H9 (cell line): Measurements from ENCODE around the gene PSTPIP1. TPM values are rescaled to one million over a fixed set of nuclear protein-coding genes. Genes with fewer than 3 reads are reported as not detected.

Experiments used
- DNase-seq: peaks from one replicate; pipeline ENCODE4 v3.0.0-alpha.2; 2017
- H2AFZ ChIP-seq: one replicate; pipeline ENCODE4 v1.6.1; 2013; ENCODE audit warnings: mild to moderate bottlenecking, low read length, control low read depth, moderate library complexity
- H2AK5ac ChIP-seq: 2 replicates; pipeline ENCODE4 v1.6.1; 2013; ENCODE audit warnings: low read length, control low read depth, mixed read lengths; ENCODE audit not compliant: insufficient read length
- H2BK120ac ChIP-seq: one replicate; pipeline ENCODE4 v1.6.1; 2013; ENCODE audit warnings: low read depth, mild to moderate bottlenecking, low read length, control low read depth, inconsistent platforms; ENCODE audit not compliant: poor library complexity, severe bottlenecking
- H2BK12ac ChIP-seq: 2 replicates; pipeline ENCODE4 v1.6.1; 2013; ENCODE audit warnings: low read length, control low read depth, mixed read lengths, low read depth; ENCODE audit not compliant: insufficient read length
- H2BK15ac ChIP-seq: 2 replicates; pipeline ENCODE4 v1.6.1; 2013; ENCODE audit warnings: low read depth, low read length, control low read depth
- H2BK20ac ChIP-seq: one replicate; pipeline ENCODE4 v1.6.1; 2013; ENCODE audit warnings: low read depth, mild to moderate bottlenecking, low read length, control low read depth, inconsistent platforms; ENCODE audit not compliant: poor library complexity, severe bottlenecking
- H2BK5ac ChIP-seq: 2 replicates; pipeline ENCODE4 v1.6.1; 2013; ENCODE audit warnings: low read length, control low read depth, mixed read lengths; ENCODE audit not compliant: insufficient read length
- H3K14ac ChIP-seq: 2 replicates; pipeline ENCODE4 v1.6.1; 2013; ENCODE audit warnings: low read length, control low read depth; ENCODE audit not compliant: insufficient read depth
- H3K18ac ChIP-seq: 2 replicates; pipeline ENCODE4 v1.6.1; 2013; ENCODE audit warnings: low read depth, mild to moderate bottlenecking, mixed read lengths, low read length, control low read depth; ENCODE audit not compliant: insufficient read length
- H3K23ac ChIP-seq: 2 replicates; pipeline ENCODE4 v1.6.1; 2013; ENCODE audit warnings: low read length, control low read depth, mixed read lengths, low read depth; ENCODE audit not compliant: insufficient read length
- H3K23me2 ChIP-seq: 2 replicates; pipeline ENCODE4 v1.6.1; 2013; ENCODE audit warnings: low read depth, mild to moderate bottlenecking, mixed read lengths, low read length, control low read depth; ENCODE audit not compliant: insufficient read length, poor library complexity, severe bottlenecking
- H3K27ac ChIP-seq: 2 replicates; pipeline ENCODE4 v1.5.1; 2013; ENCODE audit warnings: low read length, control low read depth, mixed read lengths, low read depth; ENCODE audit not compliant: insufficient read length
- H3K27me3 ChIP-seq: 2 replicates; pipeline ENCODE4 v1.6.1; 2013; ENCODE audit warnings: low read length, control low read depth, inconsistent platforms; ENCODE audit not compliant: insufficient read depth
- H3K4ac ChIP-seq: 2 replicates; pipeline ENCODE4 v1.6.1; 2013; ENCODE audit warnings: low read depth, mild to moderate bottlenecking, control low read depth, inconsistent platforms, low read length, moderate library complexity
- H3K4me1 ChIP-seq: 2 replicates; pipeline ENCODE4 v1.6.1; 2013; ENCODE audit warnings: low read length, control low read depth, inconsistent platforms; ENCODE audit not compliant: insufficient read depth
- H3K4me2 ChIP-seq: 2 replicates; pipeline ENCODE4 v1.6.1; 2013; ENCODE audit warnings: low read length, control low read depth, mixed read lengths; ENCODE audit not compliant: insufficient read length, insufficient read depth
- H3K56ac ChIP-seq: 2 replicates; pipeline ENCODE4 v1.6.1; 2013; ENCODE audit warnings: low read depth, mild to moderate bottlenecking, mixed read lengths, low read length, control low read depth; ENCODE audit not compliant: insufficient read length
- H3K79me1 ChIP-seq: 2 replicates; pipeline ENCODE4 v1.6.1; 2013; ENCODE audit warnings: low read depth, mild to moderate bottlenecking, moderate library complexity, low read length, control low read depth, inconsistent platforms; ENCODE audit not compliant: insufficient read depth, poor library complexity, severe bottlenecking
- H3K79me2 ChIP-seq: 2 replicates; pipeline ENCODE4 v1.6.1; 2013; ENCODE audit warnings: low read length, control low read depth, inconsistent platforms; ENCODE audit not compliant: insufficient read depth
- H3K9ac ChIP-seq: 2 replicates; pipeline ENCODE4 v1.6.1; 2013; ENCODE audit warnings: low read length, control low read depth, mixed read lengths; ENCODE audit not compliant: insufficient read length; ENCODE audit errors: extremely low read depth
- H3K9me3 ChIP-seq: one replicate; pipeline ENCODE4 v1.6.1; 2013; ENCODE audit warnings: low read depth, low read length, inconsistent platforms; ENCODE audit not compliant: control insufficient read depth
- H3T11ph ChIP-seq: one replicate; pipeline ENCODE4 v1.6.1; 2013; ENCODE audit warnings: mild to moderate bottlenecking, low read length, control low read depth, inconsistent platforms
- H4K20me1 ChIP-seq: one replicate; pipeline ENCODE4 v1.6.1; 2013; ENCODE audit not compliant: control insufficient read depth, insufficient read length, insufficient read depth
- H4K5ac ChIP-seq: 2 replicates; pipeline ENCODE4 v1.6.1; 2013; ENCODE audit warnings: low read depth, mild to moderate bottlenecking, mixed read lengths, low read length, control low read depth; ENCODE audit not compliant: insufficient read length
- H4K8ac ChIP-seq: replicated peaks from 2 replicates; pipeline ENCODE4 v1.6.1; 2013; ENCODE audit warnings: low read length, control low read depth, mixed read lengths, low read depth; ENCODE audit not compliant: insufficient read length
- H4K91ac ChIP-seq: 2 replicates; pipeline ENCODE4 v1.6.1; 2013; ENCODE audit warnings: low read depth, mild to moderate bottlenecking, moderate library complexity, mixed read lengths, low read length, control low read depth; ENCODE audit not compliant: insufficient read length
- H3K27ac Mint-ChIP-seq, 3 experiments: 2 replicates in 2 of 3; 3 replicates in 1 of 3; pipeline ENCODE4 v1.8.0; 2020 to 2021; ENCODE audit warnings: mixed read lengths in 3 of 3, mild to moderate bottlenecking in 1 of 3, moderate library complexity in 1 of 3
- H3K27me3 Mint-ChIP-seq: 2 replicates; pipeline ENCODE4 v1.8.0; 2021; ENCODE audit warnings: low read depth, mild to moderate bottlenecking, moderate library complexity, mixed read lengths
- H3K36me3 Mint-ChIP-seq, 3 experiments: 2 replicates in 2 of 3; 3 replicates in 1 of 3; pipeline ENCODE4 v1.8.0; 2020 to 2021; ENCODE audit warnings: low read depth in 3 of 3, mixed read lengths in 3 of 3; ENCODE audit not compliant: insufficient read depth in 1 of 3
- H3K4me1 Mint-ChIP-seq, 2 experiments: 2 replicates each; pipeline ENCODE4 v1.8.0; 2020; ENCODE audit warnings: mixed read lengths in 2 of 2
- H3K4me3 Mint-ChIP-seq, 2 experiments: 2 replicates in 1 of 2; 3 replicates in 1 of 2; pipeline ENCODE4 v1.8.0; 2020 to 2021; ENCODE audit warnings: mild to moderate bottlenecking in 2 of 2, mixed read lengths in 2 of 2, moderate library complexity in 1 of 2
- H3K9me3 Mint-ChIP-seq, 2 experiments: 2 replicates in 1 of 2; 3 replicates in 1 of 2; pipeline ENCODE4 v1.8.0; 2020; ENCODE audit warnings: mild to moderate bottlenecking in 2 of 2, mixed read lengths in 2 of 2, moderate library complexity in 1 of 2
- WGBS: extraction: QIAGEN DNeasy Blood & Tissue Kit; methylation state at CpG from one replicate; pipeline ENCODE4 v1.1.7; 2013; ENCODE audit warnings: missing lambda C conversion rate, low lambda C conversion rate, mixed read lengths; ENCODE audit not compliant: insufficient read length; ENCODE audit errors: extremely low coverage; 5-methylcytosine and 5-hydroxymethylcytosine counted together
- total RNA-seq: library from RNA; stranded (reverse); gene quantifications from 2 replicates; pipeline ENCODE4 v1.2.1, GENCODE V29; 2021
- TF ChIP-seq, protein P1 (sequence below): fragments of 200-600 bp; sonication (generic); conservative IDR thresholded peaks from 3 replicates; pipeline ENCODE4 v1.8.0; 2021; ENCODE audit warnings: antibody characterized with exemption, mild to moderate bottlenecking

PSTPIP1 gene
- total RNA-seq, 1 experiment from 2014 or later = 1.8 TPM

DNA sequence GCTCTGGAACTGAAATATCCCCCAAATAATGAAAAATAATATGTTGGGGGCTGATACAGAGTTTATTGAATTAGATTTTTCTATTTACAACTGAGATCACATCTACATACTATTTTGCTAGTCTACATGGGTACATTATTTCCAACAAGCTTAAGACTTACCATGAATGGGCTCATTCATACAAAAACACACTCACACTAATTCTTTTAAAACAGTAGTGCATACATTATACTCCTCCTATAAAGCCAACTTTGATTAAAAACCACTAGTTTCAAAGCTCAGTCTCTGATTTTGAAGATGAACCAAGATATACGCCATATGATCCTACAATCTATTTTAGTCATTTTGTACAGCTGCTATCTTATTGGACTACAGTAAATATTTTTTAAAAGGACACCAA, 51.1 kb downstream of the PSTPIP1 start:
- no peak overlapping the region for H3K9ac ChIP-seq
- no peak overlapping the region for H2BK120ac ChIP-seq
- Mint-ChIP-seq H3K27ac (no peak overlapping the region), H3K36me3 (peaks cover 20 to 63% (median 61%) of the 10 kb centered on the region in 3 experiments), H3K9me3 (peaks cover 1 to 3% of the 10 kb centered on the region in 2 experiments; a peak in 3 of 5 replicates), H3K27me3 (no peaks in the 10 kb centered on the region), H3K4me3 (no peak overlapping the region), H3K4me1 (no peaks in the 10 kb centered on the region)
- no peak for DNase-seq
- no peaks in the 10 kb centered on the region for H4K20me1 ChIP-seq
- H4K8ac ChIP-seq = no peak overlapping the region
- no peak overlapping the region for H3K23ac ChIP-seq
- no peak overlapping the region for H2AFZ ChIP-seq
- WGBS = no CpG with 5 or more reads among the region's 1 CpG
- H2AK5ac ChIP-seq = no peak overlapping the region
- no peak overlapping the region for H3T11ph ChIP-seq
- H3K23me2 ChIP-seq = no peaks in the 10 kb centered on the region
- H3K4me2 ChIP-seq = no peak overlapping the region
- H3K14ac ChIP-seq = no peak overlapping the region
- no peak overlapping the region for H3K4ac ChIP-seq
- no peak overlapping the region for H3K27ac ChIP-seq
- no peaks in the 10 kb centered on the region for H3K79me1 ChIP-seq
- TF ChIP-seq, protein P1, sequence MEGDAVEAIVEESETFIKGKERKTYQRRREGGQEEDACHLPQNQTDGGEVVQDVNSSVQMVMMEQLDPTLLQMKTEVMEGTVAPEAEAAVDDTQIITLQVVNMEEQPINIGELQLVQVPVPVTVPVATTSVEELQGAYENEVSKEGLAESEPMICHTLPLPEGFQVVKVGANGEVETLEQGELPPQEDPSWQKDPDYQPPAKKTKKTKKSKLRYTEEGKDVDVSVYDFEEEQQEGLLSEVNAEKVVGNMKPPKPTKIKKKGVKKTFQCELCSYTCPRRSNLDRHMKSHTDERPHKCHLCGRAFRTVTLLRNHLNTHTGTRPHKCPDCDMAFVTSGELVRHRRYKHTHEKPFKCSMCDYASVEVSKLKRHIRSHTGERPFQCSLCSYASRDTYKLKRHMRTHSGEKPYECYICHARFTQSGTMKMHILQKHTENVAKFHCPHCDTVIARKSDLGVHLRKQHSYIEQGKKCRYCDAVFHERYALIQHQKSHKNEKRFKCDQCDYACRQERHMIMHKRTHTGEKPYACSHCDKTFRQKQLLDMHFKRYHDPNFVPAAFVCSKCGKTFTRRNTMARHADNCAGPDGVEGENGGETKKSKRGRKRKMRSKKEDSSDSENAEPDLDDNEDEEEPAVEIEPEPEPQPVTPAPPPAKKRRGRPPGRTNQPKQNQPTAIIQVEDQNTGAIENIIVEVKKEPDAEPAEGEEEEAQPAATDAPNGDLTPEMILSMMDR = no peak
- no peak overlapping the region for H3K56ac ChIP-seq
- no peak overlapping the region for H2BK12ac ChIP-seq
- H2BK5ac ChIP-seq = no peak overlapping the region
- H2BK20ac ChIP-seq = no peak overlapping the region
- H3K27me3 ChIP-seq = no peaks in the 10 kb centered on the region
- H4K5ac ChIP-seq = no peak overlapping the region
- H3K79me2 ChIP-seq = no peaks in the 10 kb centered on the region
- H3K4me1 ChIP-seq = no peaks in the 10 kb centered on the region
- H3K9me3 ChIP-seq = no peaks in the 10 kb centered on the region
- H3K18ac ChIP-seq = no peak overlapping the region
- H4K91ac ChIP-seq = no peak overlapping the region
- no peak overlapping the region for H2BK15ac ChIP-seq
